8988T (cell line): ENCODE measurements around the gene AFG1L.
"Not testable (repeated sequence)": the region's sequence is repeated elsewhere in the genome, so short reads cannot be mapped to it uniquely, and the experiment has no call there.

ENCODE experiments used
- DNase-seq: peaks from one replicate; pipeline ENCODE4 v3.0.0; 2011

Gene AFG1L

GRCh38 chr6:108291091-108291490 is 3.8 kb upstream of the AFG1L start:
- no peak for DNase-seq

- not testable (repeated sequence) for DNase-seq
Measured at GRCh38 chr6:108292561-108292960, 2.3 kb upstream of the AFG1L start.

DNA sequence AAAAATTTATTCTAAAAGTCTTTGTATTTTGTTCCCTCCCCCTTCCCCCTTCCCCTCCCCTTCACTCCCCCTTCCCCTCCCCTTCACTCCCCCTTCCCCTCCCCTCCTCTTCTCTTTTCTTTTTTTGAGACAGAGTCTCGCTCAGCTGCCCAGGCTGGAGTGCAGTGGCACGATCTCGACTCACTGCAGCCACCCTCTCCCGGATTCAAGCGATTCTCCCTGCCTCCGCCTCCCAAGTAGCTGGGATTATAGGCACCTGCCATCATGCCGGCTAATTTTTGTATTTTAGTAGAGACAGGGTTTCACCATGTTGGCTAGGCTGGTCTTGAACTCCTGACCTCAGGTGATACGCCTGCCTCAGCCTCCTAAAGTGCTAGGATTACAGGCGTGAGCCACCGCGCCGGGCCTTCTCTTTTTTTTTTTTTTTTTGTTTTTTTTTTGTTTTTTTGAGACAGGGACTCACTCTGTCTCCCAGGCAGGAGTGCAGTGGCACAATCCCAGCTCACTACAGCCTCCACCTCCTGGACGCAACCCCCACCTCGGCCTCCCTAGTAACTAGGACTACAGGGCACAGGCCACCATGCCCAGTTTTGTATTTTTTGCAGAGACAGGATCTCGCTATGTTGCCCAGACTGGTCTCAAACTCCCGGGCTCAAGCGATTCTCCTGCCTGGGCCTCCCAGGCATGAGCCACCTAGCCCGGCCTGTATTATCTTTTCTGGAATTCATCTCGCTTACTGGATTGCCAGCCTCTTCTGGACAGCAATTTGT is 1.1 kb upstream of the AFG1L start:
- DNase-seq: no peak

DNA sequence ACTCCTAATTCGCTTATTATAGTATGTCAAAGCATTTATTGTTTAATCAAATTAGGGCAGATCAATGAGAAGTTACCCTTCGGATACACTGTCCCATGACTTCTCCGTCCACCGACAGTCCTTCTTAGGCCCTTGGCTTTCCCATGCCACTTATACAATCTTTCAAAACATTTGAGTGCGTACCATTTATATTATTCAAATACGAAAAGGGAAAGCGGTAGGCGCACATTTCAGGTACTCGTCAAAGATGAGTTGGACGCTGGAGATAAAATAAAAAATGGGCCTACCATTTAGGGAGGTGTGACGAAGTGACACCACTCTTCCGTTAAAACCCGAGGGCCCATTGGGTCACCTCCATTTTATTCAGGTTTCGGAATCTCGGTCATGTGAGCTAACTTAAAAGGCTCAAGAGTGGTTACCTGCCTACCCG is 542 bp upstream of the AFG1L start:
- DNase-seq: no peak

- no peak for DNase-seq
Measured at GRCh38 chr6:108295676-108296075, 822 bp downstream of the AFG1L start.

DNA sequence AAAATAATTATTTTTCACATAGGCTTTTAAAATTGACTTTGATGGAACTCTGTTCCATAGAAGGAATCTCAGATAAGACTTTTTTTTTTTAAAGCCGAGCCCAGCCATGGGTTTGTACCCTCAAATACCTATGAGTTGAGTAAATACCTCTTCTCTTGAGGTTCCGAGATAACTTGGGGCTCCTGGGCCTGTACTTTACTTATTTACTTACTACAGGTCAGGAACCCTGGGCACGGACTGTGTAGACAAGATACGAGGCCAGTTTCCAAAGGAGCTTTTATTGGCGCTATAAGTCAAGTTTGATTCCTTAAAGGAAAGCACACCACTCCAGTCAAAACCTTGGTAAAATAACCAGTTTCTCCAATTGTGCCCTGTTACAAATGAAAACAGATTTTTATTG is 7.5 kb downstream of the AFG1L start:
- no peak for DNase-seq

GRCh38 chr6:108304646-108305045 is 9.8 kb downstream of the AFG1L start:
- DNase-seq: no peak

DNA sequence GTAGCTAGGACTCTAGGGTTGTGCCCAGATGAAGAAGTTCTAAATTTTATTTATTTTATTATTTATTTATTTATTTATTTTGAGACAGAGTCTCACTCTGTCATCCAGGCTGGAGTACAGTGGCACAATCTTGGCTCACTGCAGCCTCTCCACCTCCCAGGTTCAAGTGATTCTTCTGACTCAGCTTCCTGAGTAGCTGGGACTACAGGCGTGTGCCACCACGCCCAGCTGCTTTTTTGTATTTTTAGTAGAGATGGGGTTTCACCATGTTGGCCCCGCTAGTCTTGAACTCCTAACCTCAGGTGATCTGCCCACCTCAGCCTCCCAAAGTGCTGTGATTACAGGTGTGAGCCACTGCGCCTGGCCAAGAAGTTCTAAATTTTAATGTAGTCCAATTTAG is 13.8 kb downstream of the AFG1L start:
- not testable (repeated sequence) for DNase-seq

DNA sequence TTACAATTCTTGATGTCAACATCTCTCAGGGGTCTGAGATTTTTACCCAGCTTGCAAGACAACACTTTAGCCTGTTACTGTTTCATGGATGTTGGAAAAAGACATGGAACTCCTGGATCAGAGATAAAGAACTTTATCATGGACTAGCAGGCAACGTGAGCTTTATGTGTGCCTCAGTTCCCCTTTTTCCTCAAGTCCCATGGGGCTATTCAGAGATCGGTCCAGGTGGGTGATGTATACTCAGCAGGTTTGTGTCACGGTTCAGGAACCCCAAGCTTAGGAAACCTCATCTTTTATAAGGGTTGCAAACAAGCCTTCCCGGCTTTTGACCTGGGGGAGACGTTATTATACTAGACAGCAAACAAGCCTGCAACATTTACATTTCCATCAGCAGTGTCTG is 15.0 kb downstream of the AFG1L start:
- DNase-seq: no peak

DNA sequence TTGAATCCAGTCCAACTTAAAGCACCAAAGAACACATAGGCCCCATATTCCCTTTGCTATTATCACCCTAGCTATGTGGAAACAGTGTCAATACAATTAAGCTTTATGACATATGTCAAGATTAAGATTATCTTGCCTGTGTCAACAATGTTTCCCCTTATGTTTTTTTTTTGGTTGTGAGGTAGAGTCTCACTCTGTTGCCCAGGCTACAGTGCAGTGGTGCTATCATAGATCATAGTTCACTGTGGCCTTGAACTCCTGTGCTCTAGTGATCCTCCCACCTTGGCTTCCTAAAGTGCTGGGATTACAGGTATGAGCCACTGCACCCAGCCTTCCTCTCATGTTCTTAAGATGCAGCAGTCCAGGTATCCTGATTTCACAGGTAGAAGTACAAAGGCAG is 17.8 kb downstream of the AFG1L start:
- DNase-seq: no peak

DNA sequence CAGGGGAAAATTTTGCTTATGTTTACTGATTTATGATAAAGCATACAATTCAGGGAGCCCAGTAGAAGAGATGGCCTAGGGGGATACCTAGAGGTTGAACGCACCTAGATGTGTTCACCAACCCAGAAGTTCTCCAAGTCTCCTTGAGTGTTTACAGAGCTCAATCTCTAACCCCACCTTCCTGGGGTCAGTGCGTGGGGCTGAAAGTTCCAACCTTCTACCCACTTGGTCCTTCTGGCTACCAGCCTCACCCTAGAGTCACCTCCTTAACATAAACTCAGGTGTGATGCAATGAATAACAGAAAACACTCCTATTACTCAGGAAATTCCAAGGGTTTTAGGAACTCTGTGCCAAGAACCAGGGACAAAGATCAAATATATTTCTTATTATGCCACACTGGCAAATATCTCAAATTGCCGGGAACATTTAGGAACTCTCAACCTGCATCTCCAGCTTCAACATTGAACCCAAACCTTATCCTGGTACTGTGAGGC is 26.4 kb downstream of the AFG1L start:
- no peak for DNase-seq

DNA sequence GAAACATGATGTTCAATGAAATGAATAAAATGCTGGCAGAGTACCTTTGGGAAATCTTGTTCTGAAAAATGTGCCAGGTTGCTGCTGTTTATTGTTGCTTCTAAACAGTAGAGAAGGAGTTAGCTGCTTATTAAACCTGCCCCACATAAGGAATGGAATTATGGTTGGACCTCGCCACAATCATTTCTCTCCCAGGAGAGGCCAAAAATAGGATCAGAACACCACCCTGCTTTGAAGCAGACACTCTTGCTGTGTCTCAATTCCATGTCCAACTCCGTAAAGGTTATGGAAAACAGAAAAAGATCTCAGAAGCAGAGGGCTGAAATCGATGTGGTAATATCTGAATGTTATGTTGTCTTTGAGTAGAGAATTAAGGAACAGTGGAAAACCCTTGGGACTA is 27.9 kb downstream of the AFG1L start:
- DNase-seq: no peak

GRCh38 chr6:108323710-108324466 is 29.0 kb downstream of the AFG1L start:
- no peak for DNase-seq

- not testable (repeated sequence) for DNase-seq
Measured at GRCh38 chr6:108330221-108330785, 35.4 kb downstream of the AFG1L start.

- no peak for DNase-seq
Measured at GRCh38 chr6:108330806-108331205, 36.0 kb downstream of the AFG1L start.

DNA sequence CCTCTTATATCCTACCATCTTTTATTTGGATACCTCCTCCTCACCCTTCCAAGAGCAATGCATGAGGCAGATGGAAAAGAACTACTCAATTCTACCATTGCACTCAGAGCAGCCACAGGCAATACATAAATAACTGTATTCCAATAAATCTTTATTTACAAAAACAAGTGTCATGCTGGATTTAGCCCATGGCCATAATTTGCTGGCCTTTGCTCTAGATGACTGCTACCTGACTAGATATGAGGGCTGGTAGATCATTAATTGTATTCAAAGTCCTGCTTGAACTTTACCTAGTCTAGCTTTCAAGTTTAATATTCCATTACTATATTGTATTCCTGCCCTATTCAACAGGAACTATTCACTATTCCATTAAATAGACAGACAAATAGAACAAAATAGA is 37.1 kb downstream of the AFG1L start:
- no peak for DNase-seq

DNA sequence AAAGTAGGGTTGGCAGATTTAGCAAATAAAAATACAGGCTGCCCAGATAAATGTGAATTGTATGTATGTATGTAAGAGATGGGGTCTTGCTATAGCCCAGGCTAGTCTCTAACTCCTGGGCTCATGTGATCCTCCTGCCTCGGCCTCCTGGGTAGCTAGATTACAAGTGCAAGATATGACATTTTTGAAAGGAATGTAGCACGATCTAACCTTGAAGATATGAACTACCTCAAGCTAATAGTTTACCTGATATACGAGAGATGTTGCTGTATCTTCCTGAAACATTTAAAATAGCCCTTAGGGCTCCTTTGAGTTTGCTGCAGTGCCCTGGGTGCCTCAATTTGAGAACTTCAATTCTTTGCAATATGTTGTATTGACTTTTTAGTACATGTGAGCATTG is 42.1 kb downstream of the AFG1L start:
- no peak for DNase-seq

- no peak for DNase-seq
Measured at GRCh38 chr6:108337721-108338120, 42.9 kb downstream of the AFG1L start.

GRCh38 chr6:108341372-108341771 is 46.5 kb downstream of the AFG1L start:
- no peak for DNase-seq

- no peak for DNase-seq
Measured at GRCh38 chr6:108343894-108344293, 49.0 kb downstream of the AFG1L start.

DNA sequence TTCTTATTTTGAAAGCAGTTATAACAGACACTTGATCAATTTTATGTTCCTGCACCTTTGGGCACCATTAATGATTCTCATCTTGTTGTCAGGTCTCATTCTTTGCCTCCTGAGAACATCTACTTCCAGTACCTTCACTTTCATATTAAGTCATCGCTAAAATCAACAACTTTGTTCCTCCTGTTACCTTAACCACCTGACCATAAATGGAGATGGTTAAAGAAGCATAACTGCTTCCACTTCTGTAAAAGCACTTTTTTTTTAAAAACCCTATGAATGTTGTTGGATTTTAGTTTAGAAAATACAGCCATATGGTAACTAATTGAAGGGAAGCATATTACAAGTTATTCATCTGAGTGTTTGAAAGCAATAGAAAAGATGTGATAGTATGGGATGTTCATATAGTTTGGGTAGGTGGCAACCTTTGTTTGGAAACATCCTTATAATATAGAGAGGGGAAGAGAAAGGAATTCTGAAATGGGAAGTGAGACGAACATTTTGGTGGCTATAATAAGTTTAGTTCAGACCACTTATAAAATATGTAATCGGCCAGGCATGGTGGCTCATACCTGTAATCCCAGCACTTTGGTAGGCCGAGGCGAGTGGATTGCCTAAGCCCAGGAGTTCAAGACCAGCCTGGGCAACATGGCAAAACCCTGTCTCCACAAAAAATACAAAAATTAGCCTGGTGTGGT is 53.9 kb downstream of the AFG1L start:
- no peak for DNase-seq

DNA sequence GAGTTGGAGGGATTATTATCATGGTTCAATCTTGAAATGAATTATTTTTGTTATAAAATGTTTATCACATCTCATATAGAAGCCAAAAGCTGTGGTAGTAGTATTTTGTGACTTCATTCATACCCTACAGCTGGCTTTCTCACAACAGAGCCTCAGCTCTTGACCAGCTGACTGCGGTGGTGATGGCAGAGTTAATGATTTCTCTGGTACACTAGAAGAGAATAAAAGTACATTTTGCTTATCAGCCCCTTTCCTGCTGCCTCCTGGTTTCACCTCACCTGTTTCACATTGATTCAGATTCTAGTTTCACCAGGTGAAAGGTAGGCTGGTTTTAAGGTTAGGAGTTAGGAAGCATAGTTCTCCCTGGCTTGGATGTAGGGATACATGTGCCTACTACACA is 55.7 kb downstream of the AFG1L start:
- DNase-seq: no peak

DNA sequence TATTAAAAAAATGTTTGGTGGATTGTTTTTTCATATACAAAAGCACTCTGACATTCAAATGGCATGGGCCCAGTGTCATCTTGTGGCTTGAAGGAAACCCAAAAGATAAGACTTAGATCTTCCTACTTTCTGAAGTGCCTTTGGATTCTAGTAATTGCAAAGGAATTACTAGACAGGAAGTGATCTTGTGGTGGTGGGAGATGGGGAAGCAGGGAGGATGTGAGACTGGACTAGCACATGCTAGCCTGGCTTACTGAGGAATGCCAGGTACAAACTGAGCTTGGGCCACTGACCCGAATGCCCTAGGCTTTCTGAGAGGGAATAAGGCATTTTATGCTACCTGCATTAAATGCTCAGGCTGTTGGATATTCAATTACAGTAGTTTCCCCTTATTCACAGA is 59.0 kb downstream of the AFG1L start:
- no peak for DNase-seq
